HuH-7.5 (cell line): Measurements from ENCODE around the gene DCUN1D5.
"Not testable (repeated sequence)": the region's sequence is repeated elsewhere in the genome, so short reads cannot be mapped to it uniquely, and the experiment has no call there.

Source experiments
- DNase-seq: peaks from one replicate; pipeline ENCODE4 v3.0.0; 2011; ENCODE audit warnings: low spot score

The DCUN1D5 gene

GRCh38 chr11:103055221-103055890, 36.6 kb downstream of the DCUN1D5 start:
- no peak for DNase-seq

GRCh38 chr11:103053997-103054396, 38.0 kb downstream of the DCUN1D5 start:
- no peak for DNase-seq

- no peak for DNase-seq
These were observed 40.0 kb downstream of the DCUN1D5 start for GRCh38 chr11:103051981-103052380.

GRCh38 chr11:103051151-103051801, 40.7 kb downstream of the DCUN1D5 start:
- no peak for DNase-seq

GRCh38 chr11:103050351-103050750, 41.6 kb downstream of the DCUN1D5 start:
- no peak for DNase-seq

GRCh38 chr11:103047837-103048236, 44.1 kb downstream of the DCUN1D5 start:
- DNase-seq, result no peak

GRCh38 chr11:103043826-103044678, 47.9 kb downstream of the DCUN1D5 start:
- DNase-seq, result no peak

- DNase-seq, result no peak
These were observed 49.8 kb downstream of the DCUN1D5 start for GRCh38 chr11:103042161-103042560.

GRCh38 chr11:103035791-103036434, 56.0 kb downstream of the DCUN1D5 start:
- peak; percentile 7 for DNase-seq

- DNase-seq, result no peak
These were observed 56.7 kb downstream of the DCUN1D5 start for GRCh38 chr11:103035216-103035615.

GRCh38 chr11:103031834-103032233, 60.1 kb downstream of the DCUN1D5 start:
- DNase-seq, result no peak

GRCh38 chr11:103029401-103029800, 62.6 kb downstream of the DCUN1D5 start:
- DNase-seq, result no peak

- not testable (repeated sequence) for DNase-seq
These were observed 63.5 kb downstream of the DCUN1D5 start for GRCh38 chr11:103028304-103029020.

GRCh38 chr11:103024086-103024485, 67.9 kb downstream of the DCUN1D5 start:
- no peak for DNase-seq

GRCh38 chr11:103016031-103016430, 75.9 kb downstream of the DCUN1D5 start:
- no peak for DNase-seq

- DNase-seq, result no peak
These were observed 78.5 kb downstream of the DCUN1D5 start for GRCh38 chr11:103013421-103013820.
